HK-2 (cell line): ENCODE results near the gene HCN4.
"Not testable (repeated sequence)": the region's sequence is repeated elsewhere in the genome, so short reads cannot be mapped to it uniquely, and the experiment has no call there.

Experiments
- DNase-seq: peaks from one replicate; pipeline ENCODE4 v3.0.0-alpha.2; 2018; ENCODE audit not compliant: unreplicated experiment

HCN4 gene

GRCh38 chr15:73368301-73369136, at the start of gene HCN4:
Gene HCN4, minus strand, starts transcription at chr15:73368958. Its CDS starts 688 bp downstream, at chr15:73368270.
- no peak for DNase-seq

GRCh38 chr15:73414876-73415275, 46.1 kb upstream of the HCN4 start:
- no peak for DNase-seq

GRCh38 chr15:73403171-73403570, 34.4 kb upstream of the HCN4 start:
- DNase-seq, result no peak

- DNase-seq, result not testable (repeated sequence)
Measured at GRCh38 chr15:73400222-73400621, 31.5 kb upstream of the HCN4 start.

- no peak for DNase-seq
Measured at GRCh38 chr15:73398861-73399260, 30.1 kb upstream of the HCN4 start.

GRCh38 chr15:73397461-73397860, 28.7 kb upstream of the HCN4 start:
- no peak for DNase-seq

GRCh38 chr15:73395671-73396070, 26.9 kb upstream of the HCN4 start:
- no peak for DNase-seq

- no peak for DNase-seq
Measured at GRCh38 chr15:73394782-73395181, 26.0 kb upstream of the HCN4 start.

- no peak for DNase-seq
Measured at GRCh38 chr15:73393336-73393735, 24.6 kb upstream of the HCN4 start.

- no peak for DNase-seq
Measured at GRCh38 chr15:73392025-73392424, 23.3 kb upstream of the HCN4 start.

- DNase-seq, result no peak
Measured at GRCh38 chr15:73391128-73391872, 22.5 kb upstream of the HCN4 start.

GRCh38 chr15:73389971-73390544, 21.3 kb upstream of the HCN4 start:
- no peak for DNase-seq

- DNase-seq, result no peak
Measured at GRCh38 chr15:73389539-73389938, 20.8 kb upstream of the HCN4 start.

- DNase-seq, result peak; percentile 24
Measured at GRCh38 chr15:73388256-73388781, 19.6 kb upstream of the HCN4 start.

GRCh38 chr15:73387507-73388255, 18.9 kb upstream of the HCN4 start:
- no peak for DNase-seq

- DNase-seq, result no peak
Measured at GRCh38 chr15:73386886-73387506, 18.2 kb upstream of the HCN4 start.

GRCh38 chr15:73386238-73386637, 17.5 kb upstream of the HCN4 start:
- DNase-seq, result no peak

GRCh38 chr15:73385205-73385604, 16.4 kb upstream of the HCN4 start:
- no peak for DNase-seq

GRCh38 chr15:73383310-73384189, 14.8 kb upstream of the HCN4 start:
- no peak for DNase-seq

GRCh38 chr15:73382115-73382514, 13.4 kb upstream of the HCN4 start:
- no peak for DNase-seq
